Measurements from ENCODE around the gene RHOBTB3.
A peak's percentile ranks its signal among the peaks of the same experiment; 100 is the strongest.
"Not testable (repeated sequence)": the region's sequence is repeated elsewhere in the genome, so short reads cannot be mapped to it uniquely, and the experiment has no call there.

The RHOBTB3 gene

DNA sequence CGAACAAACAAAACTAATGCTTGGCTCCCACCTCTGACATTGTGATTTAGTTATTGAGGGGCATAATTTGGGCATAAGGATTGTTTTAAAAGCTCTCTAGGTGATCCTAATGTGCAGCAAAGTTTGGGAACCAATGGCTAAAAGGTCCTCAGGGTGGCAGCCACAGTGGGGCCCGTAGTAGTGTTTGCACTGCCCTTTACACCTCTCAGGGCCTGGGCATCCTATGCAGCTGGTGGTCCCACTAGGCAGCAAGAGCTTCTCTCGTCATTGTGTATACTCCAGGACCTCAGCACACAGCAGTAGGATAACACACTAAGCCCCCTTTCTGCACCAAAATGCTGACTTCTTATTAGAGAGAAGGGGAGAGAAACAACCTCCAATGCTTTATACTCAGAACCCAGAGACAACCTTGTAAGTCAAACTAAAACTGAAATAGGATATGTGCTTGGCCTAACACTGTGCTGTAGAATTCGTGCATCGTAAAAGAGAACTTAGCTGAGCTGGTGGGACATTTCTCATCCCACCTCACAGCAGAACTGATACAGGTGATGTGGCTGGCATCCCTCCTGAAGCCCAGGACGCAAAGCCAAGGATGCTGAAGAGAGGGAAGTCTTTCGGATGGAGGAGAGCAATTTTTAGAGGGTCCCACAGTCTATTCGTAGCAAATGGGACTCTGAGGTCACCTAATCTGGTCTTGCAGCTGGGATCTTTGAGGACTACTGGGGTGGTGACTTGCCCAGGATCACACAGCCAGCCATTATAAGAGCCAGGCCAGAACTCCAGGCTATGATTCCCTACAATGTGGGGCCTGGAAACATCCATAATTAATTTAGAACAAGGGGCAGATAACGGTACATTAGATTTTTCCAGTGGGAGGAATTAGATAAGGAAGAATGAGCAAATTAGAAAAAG is 90.2 kb downstream of the RHOBTB3 start:
- DNase-seq (ENCODE audit: low read depth): no peak

DNA sequence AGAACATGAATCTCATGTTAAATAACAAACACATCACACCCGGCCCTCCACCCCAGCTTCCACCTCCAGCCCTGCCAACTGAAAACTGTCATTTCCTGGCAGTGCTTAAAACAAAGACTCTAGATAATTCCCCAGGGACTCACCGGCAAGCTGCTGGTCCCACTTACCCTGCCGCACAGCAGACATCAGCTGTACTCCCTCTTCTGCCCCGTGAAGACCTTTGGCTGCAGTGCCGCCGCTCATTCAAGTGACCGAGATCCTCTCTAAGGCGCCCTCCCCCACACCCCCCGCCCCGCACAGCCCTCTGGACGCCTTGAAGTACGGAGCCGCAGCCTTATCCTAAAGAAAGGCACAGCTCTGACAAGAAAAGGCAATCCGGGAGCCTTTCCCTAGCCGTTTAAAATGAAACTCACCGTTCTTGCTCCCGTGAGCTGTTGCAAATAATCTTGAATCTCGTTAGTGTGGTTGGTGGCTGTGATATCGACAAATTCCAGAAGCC is 91.0 kb downstream of the RHOBTB3 start:
- no peak for DNase-seq (ENCODE audit: low read depth)

GRCh38 chr5:95822542-95823181 is 91.5 kb downstream of the RHOBTB3 start, which contains the start of gene GLRX:
TSS of gene GLRX (minus strand) at chr5:95822726. CDS start at chr5:95822662, 64 bp downstream.
- DNase-seq (ENCODE audit: low read depth): peak; percentile 63

DNA sequence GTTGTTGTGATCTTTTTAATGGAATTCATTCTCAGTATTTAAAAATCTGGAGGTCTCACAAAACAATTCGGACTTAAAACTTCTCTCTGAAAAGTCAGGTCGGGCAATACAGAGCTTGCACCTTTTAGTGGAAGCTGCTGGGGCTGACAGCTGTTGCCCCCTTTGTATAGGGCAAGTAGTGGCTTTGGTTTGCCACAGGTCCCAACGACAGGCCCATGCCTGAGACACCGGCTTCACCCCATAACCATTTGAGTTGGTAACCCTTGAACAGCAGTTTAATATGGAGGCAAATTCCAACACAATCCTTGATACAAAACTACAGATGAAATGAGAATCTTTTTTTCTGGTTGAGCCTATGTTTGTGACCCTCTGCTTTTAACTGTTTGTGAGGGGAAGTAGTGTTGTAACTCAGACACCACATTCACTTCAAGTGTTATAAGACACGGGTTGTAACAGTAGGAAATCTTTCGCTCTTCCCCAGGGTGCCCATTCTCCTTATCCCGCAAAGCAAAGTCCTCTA is 92.1 kb downstream of the RHOBTB3 start:
- no peak for DNase-seq (ENCODE audit: low read depth)

- DNase-seq (ENCODE audit: low read depth): peak; percentile 85
These were observed 92.8 kb downstream of the RHOBTB3 start for GRCh38 chr5:95823738-95824609.

GRCh38 chr5:95824747-95825146 is 93.6 kb downstream of the RHOBTB3 start:
- no peak for DNase-seq (ENCODE audit: low read depth)

GRCh38 chr5:95825495-95825894 is 94.4 kb downstream of the RHOBTB3 start:
- DNase-seq (ENCODE audit: low read depth): no peak

GRCh38 chr5:95826949-95827891 is 96.1 kb downstream of the RHOBTB3 start:
- no peak for DNase-seq (ENCODE audit: low read depth)

DNA sequence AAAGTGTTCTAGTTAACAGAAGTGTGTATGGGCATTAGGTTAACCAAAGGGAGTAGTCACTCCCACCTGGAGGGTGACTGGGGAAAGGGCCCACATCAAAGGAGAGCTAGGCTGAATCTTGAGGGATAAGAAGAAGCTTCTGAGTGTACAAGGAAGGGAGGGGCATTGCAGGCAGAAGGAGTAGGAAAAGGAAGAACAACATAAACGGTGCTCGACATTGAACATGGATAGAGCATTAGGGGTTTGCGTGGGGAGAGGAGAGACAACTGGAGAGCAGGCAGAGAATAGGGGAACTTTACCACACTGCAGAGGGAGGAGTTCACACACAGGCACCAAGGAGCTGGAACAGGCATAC is 96.7 kb downstream of the RHOBTB3 start:
- no peak for DNase-seq (ENCODE audit: low read depth)

- DNase-seq (ENCODE audit: low read depth): no peak
These were observed 99.1 kb downstream of the RHOBTB3 start for GRCh38 chr5:95830226-95830625.

DNA sequence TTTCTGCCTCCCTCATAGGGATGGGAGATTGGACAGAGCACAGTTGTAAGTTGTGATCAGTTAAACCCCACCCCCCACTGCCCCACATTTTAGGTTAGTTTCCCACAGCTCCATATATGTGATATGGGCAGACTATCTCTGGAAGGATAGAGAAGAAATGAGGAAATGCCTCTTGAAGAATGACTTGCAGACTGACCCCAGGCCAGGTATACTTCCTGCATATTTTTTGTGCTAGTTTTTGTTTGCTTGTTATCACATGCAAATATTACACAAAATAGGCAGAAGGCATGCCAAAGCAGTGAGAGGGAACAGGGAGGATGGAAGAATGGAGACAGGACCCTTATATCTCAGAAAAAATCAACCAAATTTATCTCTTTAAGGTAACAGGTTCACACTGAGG is 101.5 kb downstream of the RHOBTB3 start:
- DNase-seq (ENCODE audit: low read depth): no peak

- no peak for DNase-seq (ENCODE audit: low read depth)
These were observed 104.7 kb downstream of the RHOBTB3 start for GRCh38 chr5:95835682-95836385.

GRCh38 chr5:95836544-95836943 is 105.4 kb downstream of the RHOBTB3 start:
- no peak for DNase-seq (ENCODE audit: low read depth)

DNA sequence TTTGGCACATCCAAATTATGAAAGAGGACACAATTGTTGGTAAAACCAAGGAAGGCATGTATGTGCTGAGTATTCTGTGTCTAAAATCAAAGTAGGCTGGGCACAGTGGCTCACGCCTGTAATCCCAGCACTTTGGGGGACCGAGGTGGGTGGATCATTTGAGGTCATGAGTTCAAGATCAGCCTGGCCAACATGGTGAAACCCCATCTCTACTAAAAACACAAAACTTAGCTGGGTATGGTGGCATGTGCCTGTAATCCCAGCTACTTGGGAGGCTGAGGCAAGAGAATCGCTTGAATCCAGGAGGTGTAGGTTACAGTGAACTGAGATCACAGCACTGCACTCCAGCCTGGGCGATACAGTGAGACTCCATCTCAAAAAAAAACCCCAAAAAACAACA is 105.8 kb downstream of the RHOBTB3 start:
- not testable (repeated sequence) for DNase-seq (ENCODE audit: low read depth)

GRCh38 chr5:95837492-95837891 is 106.4 kb downstream of the RHOBTB3 start:
- DNase-seq (ENCODE audit: low read depth): no peak

DNA sequence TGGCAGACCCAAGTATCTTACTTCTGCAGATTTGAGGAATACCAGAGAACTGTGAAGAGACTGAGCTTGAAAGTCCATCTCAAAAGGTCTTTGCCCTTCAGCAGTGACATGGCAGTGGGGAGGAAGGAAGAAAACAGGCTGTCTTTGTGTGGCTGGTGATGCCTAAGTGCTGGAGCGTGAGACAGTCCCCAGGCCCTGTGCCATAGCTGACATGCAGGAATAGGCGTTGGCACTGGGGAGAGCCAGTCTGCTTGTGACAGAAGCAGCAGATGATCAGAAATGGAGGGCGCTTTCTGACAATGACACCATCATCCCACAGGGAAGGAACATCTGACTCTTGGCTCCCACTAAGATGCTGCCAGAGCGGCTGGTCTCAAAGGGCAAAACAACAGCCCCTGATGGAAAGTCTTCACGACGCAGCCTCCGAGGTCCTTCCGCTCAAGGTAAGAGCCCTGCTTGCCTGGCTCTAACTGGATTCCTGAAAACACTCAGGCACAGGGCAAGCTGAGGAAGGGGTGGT is 106.9 kb downstream of the RHOBTB3 start:
- DNase-seq (ENCODE audit: low read depth): no peak

DNA sequence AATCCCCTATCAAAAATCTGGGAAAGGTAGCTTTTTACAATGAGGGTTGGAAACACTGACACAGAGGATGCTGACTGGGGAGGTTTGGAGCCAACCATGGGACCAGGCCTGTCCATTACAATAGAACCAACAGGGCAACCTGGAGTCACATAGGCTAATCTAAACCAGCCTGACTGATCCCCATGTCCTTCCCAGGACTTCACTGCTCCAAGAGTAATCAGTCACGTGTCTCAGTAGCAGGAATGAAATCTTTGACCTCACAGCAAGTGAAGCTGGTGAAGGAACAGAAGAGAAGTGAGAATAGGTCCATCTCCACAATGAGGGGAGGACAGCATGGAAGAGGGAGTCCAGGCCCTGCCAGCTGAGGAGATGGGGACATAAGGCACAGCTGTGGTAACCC is 107.4 kb downstream of the RHOBTB3 start:
- no peak for DNase-seq (ENCODE audit: low read depth)

- DNase-seq (ENCODE audit: low read depth): no peak
These were observed 108.5 kb downstream of the RHOBTB3 start for GRCh38 chr5:95839658-95840057.

DNA sequence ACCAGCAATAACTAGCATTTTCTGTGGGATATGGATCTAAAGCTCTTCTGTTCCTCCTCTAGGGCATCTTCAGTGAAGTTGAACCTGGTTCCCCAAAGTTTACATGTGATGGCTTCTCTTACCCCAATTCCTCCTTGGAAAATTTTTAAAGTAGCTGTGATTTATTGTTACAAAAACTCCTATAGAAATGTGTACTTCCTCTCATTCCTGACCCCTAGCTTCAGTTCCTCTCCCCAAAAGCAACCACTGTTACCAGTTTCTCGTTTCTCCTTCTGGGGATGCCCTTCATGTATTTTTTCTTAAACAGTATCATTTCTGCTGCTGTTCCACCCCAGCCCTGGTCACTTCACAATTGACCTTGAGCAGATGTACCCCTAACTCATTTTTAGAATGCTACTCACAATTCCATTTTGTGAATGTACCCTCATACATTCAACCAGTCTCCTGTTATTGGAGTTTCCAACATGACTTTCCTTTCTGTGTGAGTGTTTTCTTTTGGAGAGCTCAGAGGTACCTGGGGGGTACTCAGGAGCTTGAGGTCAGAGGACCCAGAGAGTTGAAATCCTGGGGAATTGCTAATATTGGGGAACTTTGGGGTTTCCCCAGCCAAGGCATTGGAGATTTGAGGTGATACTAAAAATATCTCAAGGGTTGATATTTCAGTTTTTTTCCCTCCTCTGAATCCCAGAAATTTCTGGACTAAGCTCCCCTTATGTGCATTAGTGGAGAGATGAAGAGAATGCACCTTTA is 110.0 kb downstream of the RHOBTB3 start:
- no peak for DNase-seq (ENCODE audit: low read depth)
